Caco-2 (cell line): ENCODE data around the gene TEKTIP1. TPM values are rescaled to one million over a fixed set of nuclear protein-coding genes. Genes with fewer than 3 reads are reported as not detected.
A peak's percentile ranks its signal among the peaks of the same experiment; 100 is the strongest.

Source experiments
- BruUV-seq: library from RNA; stranded (reverse); fragments of 400-500 nt; replicated peaks from 2 replicates; lab custom pipeline; 2021; lab: Mats Ljungman, UMichigan
- CTCF ChIA-PET: fragments of 300-600 bp; sonication (Branson Sonifier 250); formaldehyde crosslinking; loops from one replicate; lab custom pipeline; 2022; ENCODE audit warnings: antibody characterized with exemption; lab: Charles Lee
- POLR2A ChIA-PET: fragments of 300-600 bp; sonication (Branson Sonifier 250); formaldehyde crosslinking; loops from one replicate; lab custom pipeline; 2022; ENCODE audit warnings: antibody characterized with exemption; lab: Charles Lee
- DNase-seq, 2 experiments: peaks; one replicate each; pipeline versions ENCODE4 v3.0.0 to v3.0.0-alpha.2; 2020 to 2022
- H3K27me3 ChIP-seq: replicated peaks from 2 replicates; pipeline ENCODE4 v1.6.0; 2011; ENCODE audit warnings: low read length; ENCODE audit not compliant: control insufficient read depth, insufficient read depth
- H3K36me3 ChIP-seq: 2 replicates; pipeline ENCODE4 v1.5.1; 2011; ENCODE audit warnings: low read length; ENCODE audit not compliant: control insufficient read depth, insufficient read depth
- H3K4me1 ChIP-seq: fragments of 250-450 bp; sonication (Bioruptor Pico); 2 replicates; pipeline ENCODE4 v1.5.1; 2020; ENCODE audit warnings: mild to moderate bottlenecking
- H3K4me3 ChIP-seq: 2 replicates; pipeline ENCODE4 v1.5.1; 2011; ENCODE audit warnings: low read depth, mild to moderate bottlenecking, control low read depth, low read length
- H3K9me3 ChIP-seq: fragments of 250-450 bp; sonication (Bioruptor Pico); 2 replicates; pipeline ENCODE4 v1.5.1; 2020; ENCODE audit warnings: mild to moderate bottlenecking, moderate library complexity
- H3K27ac Mint-ChIP-seq: one replicate; pipeline ENCODE4 v1.8.0; 2022; ENCODE audit warnings: mixed read lengths; ENCODE audit not compliant: unreplicated experiment
- H3K27me3 Mint-ChIP-seq: one replicate; pipeline ENCODE4 v1.8.0; 2022; ENCODE audit warnings: mixed read lengths; ENCODE audit not compliant: insufficient read depth, unreplicated experiment
- H3K36me3 Mint-ChIP-seq: one replicate; pipeline ENCODE4 v1.8.0; 2022; ENCODE audit warnings: mild to moderate bottlenecking, mixed read lengths; ENCODE audit not compliant: insufficient read depth, unreplicated experiment
- H3K4me1 Mint-ChIP-seq: one replicate; pipeline ENCODE4 v1.8.0; 2022; ENCODE audit warnings: low read depth, mixed read lengths; ENCODE audit not compliant: unreplicated experiment
- H3K4me3 Mint-ChIP-seq: one replicate; pipeline ENCODE4 v1.8.0; 2022; ENCODE audit warnings: mild to moderate bottlenecking, moderate library complexity, mixed read lengths; ENCODE audit not compliant: unreplicated experiment
- H3K9me3 Mint-ChIP-seq: one replicate; pipeline ENCODE4 v1.8.0; 2022; ENCODE audit warnings: mixed read lengths; ENCODE audit not compliant: unreplicated experiment
- CTCF ChIP-seq, 2 experiments: fragments of 200-600 bp in 1 of 2; IDR thresholded peaks; 1 replicate in 1 of 2; 2 replicates in 1 of 2; pipeline versions ENCODE4 v1.5.1 to v1.8.0; 2011 to 2022; ENCODE audit warnings: antibody characterized with exemption in 1 of 2, control low read depth in 1 of 2, inconsistent platforms in 1 of 2, low read depth in 1 of 2, low read length in 1 of 2, mild to moderate bottlenecking in 1 of 2, moderate library complexity in 1 of 2; ENCODE audit not compliant: insufficient read depth in 1 of 2, severe bottlenecking in 1 of 2, unreplicated experiment in 1 of 2
- intact Hi-C: fragments of 100-400 bp; cut with micrococcal nuclease; formaldehyde crosslinking; loops from one replicate; pipeline ENCODE4 v1.10.0; 2022; ENCODE audit not compliant: unreplicated experiment
- total RNA-seq: library from RNA; stranded (reverse); gene quantifications from 2 replicates; pipeline ENCODE4 v1.2.3, GENCODE V29; 2022

Gene TEKTIP1
- total RNA-seq, 1 experiment from 2014 or later, result 1.5 TPM

GRCh38 chr19:3544742-3545668 is 6.0 kb downstream of the TEKTIP1 start:
- H3K36me3 Mint-ChIP-seq, result peaks cover 41% of the 10 kb centered on the region
- H3K9me3 Mint-ChIP-seq, result no peaks in the 10 kb centered on the region
- H3K27ac Mint-ChIP-seq, result no peak overlapping the region
- H3K4me1 Mint-ChIP-seq, result no peaks in the 10 kb centered on the region
- ChIA-PET CTCF (interaction anchor here (0.5 to 1.6 kb wide), 9 partner anchors 9 to 218 kb away, joined by 3 to 7 read pairs (median 4); partner anchors contain the start of genes MFSD12 and MRPL54), POLR2A (no interaction called here)
- no peaks in the 10 kb centered on the region for H3K4me1 ChIP-seq
- peak; percentile 91 to 94 for TF ChIP-seq CTCF (IDR thresholded peaks at IDR 0.05; ENCODE audit: insufficient read depth in 1 of 2, low read depth in 1 of 2, low read length in 1 of 2, severe bottlenecking in 1 of 2, unreplicated experiment in 1 of 2)
- H3K36me3 ChIP-seq, result no peaks in the 10 kb centered on the region; the same call in 1 of the 2 replicates
- no peaks in the 10 kb centered on the region for H3K27me3 ChIP-seq
- H3K27me3 Mint-ChIP-seq, result no peaks in the 10 kb centered on the region
- no peak overlapping the region for H3K4me3 ChIP-seq
- DNase-seq, result peak; percentile 63 to 84
- no TSS peak for BruUV-seq
- H3K4me3 Mint-ChIP-seq, result no peak overlapping the region
- no peaks in the 10 kb centered on the region for H3K9me3 ChIP-seq
- intact Hi-C loops, result no loop called here

GRCh38 chr19:3545669-3546034 is 6.7 kb downstream of the TEKTIP1 start:
- Histone ChIP-seq H3K27me3 (no peaks in the 10 kb centered on the region), H3K36me3 (no peaks in the 10 kb centered on the region; the same call in 1 of the 2 replicates), H3K4me1 (no peaks in the 10 kb centered on the region), H3K4me3 (no peak overlapping the region), H3K9me3 (no peaks in the 10 kb centered on the region)
- ChIA-PET POLR2A (no interaction called here), CTCF (interaction anchor here (1.0 to 1.6 kb wide), 3 partner anchors 10 to 73 kb away, joined by 4 to 6 read pairs (median 5); no protein-coding TSS in a partner anchor)
- TF ChIP-seq CTCF (IDR thresholded peaks at IDR 0.05; ENCODE audit: insufficient read depth in 1 of 2, low read depth in 1 of 2, low read length in 1 of 2, severe bottlenecking in 1 of 2, unreplicated experiment in 1 of 2), result no peak
- H3K4me3 Mint-ChIP-seq, result no peak overlapping the region
- peaks cover 42% of the 10 kb centered on the region for H3K36me3 Mint-ChIP-seq
- no peak for DNase-seq
- no peaks in the 10 kb centered on the region for H3K27me3 Mint-ChIP-seq
- intact Hi-C loops, result no loop called here
- H3K4me1 Mint-ChIP-seq, result no peaks in the 10 kb centered on the region
- H3K27ac Mint-ChIP-seq, result no peak overlapping the region
- no peaks in the 10 kb centered on the region for H3K9me3 Mint-ChIP-seq
- BruUV-seq, result no TSS peak

- no peak overlapping the region for H3K27ac Mint-ChIP-seq
- CTCF ChIA-PET, result interaction anchor here (0.5 to 1.6 kb wide), 3 partner anchors 10 to 1044 kb away, joined by 3 to 6 read pairs (median 5); no protein-coding TSS in a partner anchor
Observed at GRCh38 chr19:3546119-3546518, 7.1 kb downstream of the TEKTIP1 start.

More at GRCh38 chr19:3546119-3546518, 7.1 kb downstream of the TEKTIP1 start:
- H3K4me1 ChIP-seq, result no peaks in the 10 kb centered on the region
- no peak overlapping the region for H3K4me3 ChIP-seq
- no peak for TF ChIP-seq CTCF (IDR thresholded peaks at IDR 0.05; ENCODE audit: insufficient read depth in 1 of 2, low read depth in 1 of 2, low read length in 1 of 2, severe bottlenecking in 1 of 2, unreplicated experiment in 1 of 2)
- no peak for DNase-seq
- no peaks in the 10 kb centered on the region; the same call in 1 of the 2 replicates for H3K36me3 ChIP-seq
- no TSS peak for BruUV-seq
- H3K9me3 ChIP-seq, result no peaks in the 10 kb centered on the region
- intact Hi-C loops, result no loop called here
- Mint-ChIP-seq H3K36me3 (peaks cover 47% of the 10 kb centered on the region), H3K9me3 (no peaks in the 10 kb centered on the region), H3K27me3 (no peaks in the 10 kb centered on the region), H3K4me3 (no peak overlapping the region), H3K4me1 (no peaks in the 10 kb centered on the region)
- POLR2A ChIA-PET, result no interaction called here
- H3K27me3 ChIP-seq, result no peaks in the 10 kb centered on the region
